Thyroid gland (tissue), 4 donors: ENCODE measurements around the gene C6orf15. TPM values are rescaled to one million over a fixed set of nuclear protein-coding genes. Genes with fewer than 3 reads are reported as not detected.

Experiments used
- DNase-seq, 2 donors: peaks; one replicate each; pipeline ENCODE4 v3.0.0-alpha.2; 2019
- H3K27ac ChIP-seq, 3 donors: fragments of 200-600 bp; sonication (generic); 1 replicate in 2 of 3; 2 replicates in 1 of 3; pipeline ENCODE4 v1.5.1; 2016 to 2019; ENCODE audit warnings: mild to moderate bottlenecking in 1 of 3, moderate library complexity in 1 of 3
- H3K27me3 ChIP-seq: fragments of 200-600 bp; sonication (generic); one replicate; pipeline ENCODE4 v1.5.1; 2019
- H3K36me3 ChIP-seq, 2 donors: fragments of 200-600 bp; sonication (generic); one replicate each; pipeline ENCODE4 v1.5.1; 2016 to 2019
- H3K4me1 ChIP-seq, 2 donors: fragments of 200-600 bp; sonication (generic); one replicate each; pipeline ENCODE4 v1.5.1; 2017 to 2019
- H3K4me3 ChIP-seq, 3 donors: fragments of 200-600 bp; sonication (generic); replicated peaks in 1 of 3; 1 replicate in 2 of 3; 2 replicates in 1 of 3; pipeline ENCODE4 v1.5.1; 2016; ENCODE audit warnings: mild to moderate bottlenecking in 1 of 3
- H3K9me3 ChIP-seq: fragments of 200-600 bp; sonication (generic); one replicate; pipeline ENCODE4 v1.5.1; 2017
- CTCF ChIP-seq, 6 experiments: fragments of 200-600 bp in 3 of 6; fragments of 450-650 bp in 3 of 6; sonication (generic) in 3 of 6; IDR thresholded peaks; one replicate each; pipeline ENCODE4 v1.5.1; 2016 to 2019; ENCODE audit warnings: antibody characterized with exemption in 6 of 6, mild to moderate bottlenecking in 2 of 6, inconsistent platforms in 1 of 6, moderate library complexity in 1 of 6
- POLR2A ChIP-seq, 2 donors: fragments of 450-650 bp; IDR thresholded peaks; one replicate each; pipeline ENCODE4 v1.6.1; 2017; ENCODE audit warnings: antibody characterized with exemption in 2 of 2, mild to moderate bottlenecking in 2 of 2, moderate library complexity in 1 of 2
- WGBS, 2 donors: methylation state at CpG; one replicate each; pipeline ENCODE4 v1.1.5; 2017; 5-methylcytosine and 5-hydroxymethylcytosine counted together
- intact Hi-C: fragments of 100-400 bp; cut with DNase I; formaldehyde crosslinking; loops from one replicate; pipeline ENCODE4 v1.15.1; 2023
- total RNA-seq, 4 donors: library from RNA; depleted of rRNA; stranded (reverse); fragments of >200 nt; gene quantifications; one replicate each; pipeline ENCODE4 v1.2.3, GENCODE V29; 2016

C6orf15 gene
- total RNA-seq, 4 donors from 2014 or later, result not detected

- Histone ChIP-seq H3K4me1 (peaks cover 0 to 9% of the 10 kb centered on the region in 2 donors), H3K9me3 (no peaks in the 10 kb centered on the region), H3K4me3 (no peak overlapping the region), H3K27ac (no peak overlapping the region), H3K36me3 (no peaks in the 10 kb centered on the region), H3K27me3 (no peaks in the 10 kb centered on the region)
- DNase-seq, result no peak
- intact Hi-C loops, result no loop called here
- no peak for TF ChIP-seq POLR2A (IDR thresholded peaks at IDR 0.05)
- TF ChIP-seq CTCF (IDR thresholded peaks at IDR 0.05), result no peak
- WGBS, 2 donors, result 87 to 93% methylated on average over 6 of the region's 6 CpGs
Measured at GRCh38 chr6:31090973-31091364, 21.4 kb downstream of the C6orf15 start.

- WGBS, 2 donors, result 94% methylated on average over 3 of the region's 3 CpGs
- no peaks in the 10 kb centered on the region for H3K36me3 ChIP-seq
- no peak overlapping the region for H3K4me3 ChIP-seq
- H3K27ac ChIP-seq, result no peak overlapping the region
- H3K9me3 ChIP-seq, result no peaks in the 10 kb centered on the region
- DNase-seq, result no peak
- H3K4me1 ChIP-seq, result peaks cover 0 to 9% of the 10 kb centered on the region in 2 donors
- no peaks in the 10 kb centered on the region for H3K27me3 ChIP-seq
- intact Hi-C loops, result no loop called here
- TF ChIP-seq POLR2A (IDR thresholded peaks at IDR 0.05), result no peak
- TF ChIP-seq CTCF (IDR thresholded peaks at IDR 0.05), result no peak
Measured at GRCh38 chr6:31090275-31090972, 22.0 kb downstream of the C6orf15 start.

- intact Hi-C loops, result loop anchor here (10.0 kb wide), 2 partner anchors 253 to 343 kb away; partner anchors contain the start of genes FLOT1 and IER3
- peaks cover 0 to 4% of the 10 kb centered on the region in 2 donors for H3K4me1 ChIP-seq
- DNase-seq, result peak; percentile 85 to 88
- no peaks in the 10 kb centered on the region for H3K36me3 ChIP-seq
- WGBS, 2 donors, result 11 to 13% methylated on average over 14 of the region's 14 CpGs
- no peak overlapping the region for H3K4me3 ChIP-seq
- H3K9me3 ChIP-seq, result no peaks in the 10 kb centered on the region
- H3K27ac ChIP-seq, result no peak overlapping the region
- H3K27me3 ChIP-seq, result no peaks in the 10 kb centered on the region
- TF ChIP-seq POLR2A (IDR thresholded peaks at IDR 0.05) (no peak), CTCF (IDR thresholded peaks at IDR 0.05) (peak in 5 of 6 experiments; percentile 70 to 85 (median 78))
Measured at GRCh38 chr6:31087494-31088089, 24.8 kb downstream of the C6orf15 start.

GRCh38 chr6:31086788-31087440, 25.5 kb downstream of the C6orf15 start:
- DNase-seq, result no peak
- intact Hi-C loops, result loop anchor here (10.0 kb wide), 2 partner anchors 252 to 342 kb away; partner anchors contain the start of genes FLOT1 and IER3
- 53 to 68% methylated on average over 7 of the region's 7 CpGs for WGBS, 2 donors
- no peak overlapping the region for H3K4me3 ChIP-seq
- H3K4me1 ChIP-seq, result peaks cover 0 to 4% of the 10 kb centered on the region in 2 donors
- no peaks in the 10 kb centered on the region for H3K36me3 ChIP-seq
- H3K27me3 ChIP-seq, result no peaks in the 10 kb centered on the region
- TF ChIP-seq POLR2A (IDR thresholded peaks at IDR 0.05), result no peak
- no peak for TF ChIP-seq CTCF (IDR thresholded peaks at IDR 0.05)
- no peak overlapping the region for H3K27ac ChIP-seq
- no peaks in the 10 kb centered on the region for H3K9me3 ChIP-seq
